GM19351 (cell line): ENCODE results near the gene ATF4.
A peak's percentile ranks its signal among the peaks of the same experiment; 100 is the strongest.

Experiments used
- ATAC-seq: cut with Tn5 transposase; IDR thresholded peaks from one replicate; pipeline ENCODE4 v1.9.1; 2021; ENCODE audit warnings: mild to moderate bottlenecking, moderate library complexity; ENCODE audit not compliant: unreplicated experiment

The ATF4 gene, protein sequence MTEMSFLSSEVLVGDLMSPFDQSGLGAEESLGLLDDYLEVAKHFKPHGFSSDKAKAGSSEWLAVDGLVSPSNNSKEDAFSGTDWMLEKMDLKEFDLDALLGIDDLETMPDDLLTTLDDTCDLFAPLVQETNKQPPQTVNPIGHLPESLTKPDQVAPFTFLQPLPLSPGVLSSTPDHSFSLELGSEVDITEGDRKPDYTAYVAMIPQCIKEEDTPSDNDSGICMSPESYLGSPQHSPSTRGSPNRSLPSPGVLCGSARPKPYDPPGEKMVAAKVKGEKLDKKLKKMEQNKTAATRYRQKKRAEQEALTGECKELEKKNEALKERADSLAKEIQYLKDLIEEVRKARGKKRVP

DNA sequence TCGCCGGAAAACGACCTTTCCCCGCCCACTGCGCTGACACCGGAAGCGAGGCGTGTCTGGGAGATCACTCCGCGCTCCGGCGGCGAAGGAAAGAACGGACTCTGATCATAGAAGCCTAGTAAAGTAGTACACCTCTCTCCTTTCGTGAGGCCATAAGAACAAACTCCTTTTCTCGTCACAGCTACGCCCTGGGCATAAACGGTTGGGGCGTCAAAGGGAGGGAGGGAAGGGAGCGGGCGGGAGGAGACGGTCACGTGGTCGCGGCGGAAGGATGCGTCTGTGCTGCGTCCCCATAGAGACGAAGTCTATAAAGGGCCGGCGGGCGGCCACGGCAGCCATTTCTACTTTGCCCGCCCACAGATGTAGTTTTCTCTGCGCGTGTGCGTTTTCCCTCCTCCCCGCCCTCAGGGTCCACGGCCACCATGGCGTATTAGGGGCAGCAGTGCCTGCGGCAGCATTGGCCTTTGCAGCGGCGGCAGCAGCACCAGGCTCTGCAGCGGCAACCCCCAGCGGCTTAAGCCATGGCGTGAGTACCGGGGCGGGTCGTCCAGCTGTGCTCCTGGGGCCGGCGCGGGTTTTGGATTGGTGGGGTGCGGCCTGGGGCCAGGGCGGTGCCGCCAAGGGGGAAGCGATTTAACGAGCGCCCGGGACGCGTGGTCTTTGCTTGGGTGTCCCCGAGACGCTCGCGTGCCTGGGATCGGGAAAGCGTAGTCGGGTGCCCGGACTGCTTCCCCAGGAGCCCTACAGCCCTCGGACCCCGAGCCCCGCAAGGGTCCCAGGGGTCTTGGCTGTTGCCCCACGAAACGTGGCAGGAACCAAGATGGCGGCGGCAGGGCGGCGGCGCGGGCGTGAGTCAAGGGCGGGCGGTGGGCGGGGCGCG lies at the start of gene ATF4:
Gene ATF4, plus strand, starts transcription at position 337 of the 880 bp plus-strand sequence. CDS start 884 bp downstream, outside the sequence.
- ATAC-seq, result peak; percentile 24

DNA sequence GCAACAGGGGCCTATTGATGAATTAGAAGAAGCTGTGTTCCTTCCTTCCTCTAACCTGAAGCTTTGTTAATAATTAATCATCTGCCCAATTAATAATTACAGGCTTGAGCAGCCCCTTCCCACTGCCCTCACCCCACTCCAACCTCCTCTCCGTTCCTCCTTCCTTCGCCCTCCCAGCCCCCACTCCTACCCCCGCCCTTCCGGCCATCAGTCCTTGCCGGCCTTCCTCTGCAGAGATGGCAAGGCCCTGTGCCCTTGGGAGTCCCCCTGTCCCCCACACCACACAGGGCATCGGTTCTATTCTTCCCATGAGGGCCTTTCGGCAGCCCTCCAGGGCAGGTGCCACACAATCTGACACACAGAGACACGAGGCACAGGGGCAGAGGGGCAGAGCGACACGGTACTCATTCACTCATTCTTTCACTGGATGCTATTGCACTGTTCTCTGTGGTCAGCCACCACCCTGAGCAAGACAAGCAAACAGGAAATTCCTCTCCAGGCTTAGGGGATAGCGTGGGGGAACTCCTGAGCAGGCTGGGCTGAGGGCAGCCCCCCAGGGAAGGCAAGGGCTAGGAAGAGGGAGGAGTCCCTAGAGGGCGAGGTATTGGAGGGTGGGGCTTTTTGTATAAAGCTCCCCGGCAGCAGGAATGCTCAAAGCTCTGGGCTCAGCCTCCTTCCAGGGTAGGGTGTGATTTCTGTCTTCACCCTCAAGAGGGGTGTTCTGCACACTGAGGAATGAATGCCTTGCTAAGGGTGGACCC lies 48.8 kb upstream of the ATF4 start:
- ATAC-seq, result no peak

DNA sequence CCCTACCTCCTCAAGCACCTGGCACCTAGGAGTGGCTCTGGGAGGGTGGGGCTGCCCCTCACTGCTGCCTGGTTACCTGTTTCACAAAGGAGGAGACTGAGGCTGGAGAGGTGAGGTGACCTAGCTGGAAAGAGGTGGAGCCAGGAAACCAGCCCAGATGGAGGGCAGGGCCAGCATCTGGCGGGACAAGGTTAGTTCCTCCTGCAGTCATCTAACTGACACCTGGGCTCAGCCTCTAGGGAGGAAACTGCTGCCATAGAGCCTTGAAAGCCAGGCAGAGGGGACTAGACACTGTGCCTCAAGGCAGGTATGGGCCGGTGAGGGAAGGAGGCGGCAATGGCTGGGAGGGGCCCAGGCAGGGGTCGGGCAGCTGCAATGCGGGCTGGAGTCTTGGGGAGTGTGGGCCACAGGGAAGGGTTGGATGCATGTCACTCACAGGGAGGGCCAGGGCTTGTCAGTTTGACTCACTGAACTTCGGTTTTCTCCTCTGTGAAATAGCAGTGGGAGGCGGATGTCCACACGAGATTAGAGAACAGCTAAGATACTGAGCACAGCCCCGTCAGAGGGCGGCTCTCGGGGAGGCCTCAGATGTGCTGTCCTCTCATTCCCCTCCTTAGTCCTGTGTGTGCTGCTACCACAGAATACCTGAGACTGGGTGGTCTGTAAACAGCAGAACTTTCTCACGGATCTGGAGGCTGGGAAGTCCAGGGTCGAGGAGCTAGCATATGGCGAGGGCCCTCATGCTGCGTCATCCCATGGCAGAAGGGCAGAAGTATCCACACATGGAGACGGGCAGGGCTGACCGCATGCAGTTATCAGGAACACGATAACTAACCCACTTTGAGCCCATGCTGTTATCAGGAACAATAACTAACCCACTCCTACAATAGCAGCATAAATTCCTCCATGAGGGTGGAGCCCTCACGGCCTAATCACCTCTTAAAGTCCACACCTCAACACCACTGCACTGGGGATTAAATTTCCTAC lies 47.5 kb upstream of the ATF4 start:
- ATAC-seq, result no peak

DNA sequence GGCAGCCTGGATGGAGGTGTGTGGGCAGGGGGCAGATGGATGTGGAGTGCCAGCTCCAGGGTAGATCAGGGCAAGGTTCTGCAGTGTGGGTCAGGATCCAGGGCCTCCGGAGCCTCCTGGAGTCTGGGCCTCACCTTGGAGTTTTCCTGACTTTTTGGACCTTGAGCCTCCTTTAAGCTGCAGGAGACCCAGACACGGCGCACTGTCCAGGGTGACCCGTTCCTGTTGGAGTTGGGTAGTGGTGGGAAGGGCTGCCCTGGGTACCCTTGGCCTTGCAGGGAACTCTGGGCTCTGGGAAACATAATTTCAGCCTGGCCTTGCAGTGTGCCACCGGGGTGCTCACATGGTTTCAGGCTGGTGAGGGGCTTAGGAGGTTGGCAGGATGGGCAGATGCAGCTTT lies 46.5 kb upstream of the ATF4 start:
- no peak for ATAC-seq

DNA sequence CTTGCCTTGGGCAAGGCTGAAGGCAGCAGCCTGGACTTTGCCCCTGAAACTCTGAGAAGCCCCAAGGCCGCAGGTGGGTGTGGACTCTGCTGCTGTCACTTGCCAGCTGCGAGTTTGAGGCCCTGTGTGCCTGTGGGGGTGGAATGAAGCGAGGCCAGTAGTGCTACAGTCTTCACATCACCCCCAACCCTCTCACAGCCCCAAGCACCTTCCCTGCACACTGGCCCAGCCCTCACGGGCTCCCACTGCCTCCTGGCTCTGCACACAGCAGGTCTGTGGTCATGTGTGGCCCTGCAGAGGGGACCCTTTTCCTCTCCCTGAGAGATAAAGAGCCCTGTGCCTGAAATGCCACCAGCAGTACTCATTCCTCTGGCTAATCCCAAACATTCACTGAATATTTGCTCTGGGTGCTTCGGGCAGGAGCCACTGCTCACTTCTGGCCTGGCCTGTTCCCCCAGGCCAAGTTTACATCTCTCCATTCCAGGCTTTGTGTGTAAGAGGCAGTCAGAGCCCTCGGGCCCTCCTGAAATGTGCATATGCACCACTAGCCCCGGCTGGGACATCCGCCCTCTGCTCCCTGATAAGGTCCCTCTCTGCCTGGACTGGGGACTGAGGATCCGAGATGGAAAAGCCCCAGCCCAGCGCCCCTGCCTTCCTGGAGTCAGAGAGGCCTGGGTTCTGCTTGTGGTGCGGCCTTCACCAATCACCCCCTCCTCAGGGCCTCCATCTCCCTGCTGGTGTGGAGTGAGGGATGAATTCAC lies 45.8 kb upstream of the ATF4 start:
- ATAC-seq, result no peak

DNA sequence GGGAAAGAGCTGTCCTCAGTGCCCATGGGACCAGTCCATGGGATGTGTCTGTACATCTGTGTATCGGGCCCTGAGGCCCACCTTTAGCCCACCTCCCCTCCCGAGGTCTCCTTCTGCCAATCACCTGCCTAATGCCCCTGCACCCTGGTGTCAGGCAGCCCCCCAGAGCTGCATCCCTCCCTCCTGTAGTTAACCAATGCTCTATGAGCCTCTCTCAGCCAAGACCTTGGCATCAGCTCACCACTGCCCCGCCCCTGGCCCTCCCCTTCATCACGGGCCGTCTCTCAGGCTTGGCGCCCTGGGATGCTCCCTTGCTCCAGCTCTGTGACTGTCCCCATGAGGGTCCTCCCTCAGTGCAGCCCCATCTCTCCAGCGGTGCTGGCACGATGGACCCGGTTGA lies 45.0 kb upstream of the ATF4 start:
- no peak for ATAC-seq

DNA sequence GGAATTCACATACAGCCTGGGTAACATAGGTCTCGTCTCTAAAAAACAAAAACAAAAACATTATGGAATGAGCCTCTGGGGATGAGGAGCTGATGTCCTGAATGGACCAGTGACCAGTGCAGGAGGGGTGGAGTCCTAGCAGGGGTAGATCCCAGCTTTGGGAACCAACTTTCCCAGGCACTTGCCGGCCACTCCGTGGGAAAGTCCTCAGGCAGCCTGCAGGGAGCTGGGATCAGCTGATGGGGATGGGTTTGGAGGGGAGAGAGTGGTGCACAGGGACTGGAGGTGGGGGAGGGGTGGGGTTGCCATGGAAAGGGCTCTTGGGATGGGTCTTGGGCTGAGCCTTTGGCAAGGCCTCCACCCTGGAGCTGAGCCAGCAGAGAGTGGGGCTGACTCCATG lies 44.5 kb upstream of the ATF4 start:
- no peak for ATAC-seq

DNA sequence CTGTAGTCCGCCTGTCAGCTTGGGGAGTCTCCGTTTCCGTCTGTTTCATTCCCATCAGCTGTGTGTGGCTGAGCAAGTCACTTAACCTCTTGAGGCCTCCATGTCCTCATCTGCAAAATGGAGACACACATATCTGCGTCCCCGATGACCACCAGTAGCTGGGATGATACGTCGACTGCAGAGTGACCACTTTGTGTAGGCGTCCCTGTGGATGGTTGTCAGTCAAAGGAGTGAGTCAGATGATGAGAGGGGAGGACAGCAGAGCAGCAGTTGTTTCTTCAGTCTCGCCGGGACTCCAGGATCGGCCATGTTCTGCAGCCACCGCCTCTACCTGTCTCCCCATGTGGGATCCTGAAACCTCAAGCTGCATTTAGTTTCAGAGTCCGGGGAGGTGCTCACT lies 43.7 kb upstream of the ATF4 start:
- ATAC-seq, result no peak

DNA sequence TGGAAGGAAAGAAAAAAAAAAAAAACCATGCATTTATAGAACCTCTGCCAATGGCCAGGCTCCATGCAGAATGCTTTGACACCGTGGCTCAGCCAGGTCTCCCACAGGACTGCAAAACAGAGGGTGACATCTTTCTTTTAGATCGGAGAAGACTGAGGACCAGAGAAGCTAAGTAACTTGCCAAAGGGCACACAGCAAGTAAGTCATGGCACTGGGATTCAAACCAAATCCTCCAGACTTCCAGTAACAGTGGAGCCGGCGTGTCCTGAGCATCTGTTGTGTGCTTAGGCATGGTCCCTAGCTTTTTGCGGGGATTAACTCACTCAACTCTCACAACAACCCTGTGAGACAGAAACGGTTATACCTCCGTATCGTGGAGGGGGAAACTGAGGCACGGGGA lies 42.8 kb upstream of the ATF4 start:
- no peak for ATAC-seq

DNA sequence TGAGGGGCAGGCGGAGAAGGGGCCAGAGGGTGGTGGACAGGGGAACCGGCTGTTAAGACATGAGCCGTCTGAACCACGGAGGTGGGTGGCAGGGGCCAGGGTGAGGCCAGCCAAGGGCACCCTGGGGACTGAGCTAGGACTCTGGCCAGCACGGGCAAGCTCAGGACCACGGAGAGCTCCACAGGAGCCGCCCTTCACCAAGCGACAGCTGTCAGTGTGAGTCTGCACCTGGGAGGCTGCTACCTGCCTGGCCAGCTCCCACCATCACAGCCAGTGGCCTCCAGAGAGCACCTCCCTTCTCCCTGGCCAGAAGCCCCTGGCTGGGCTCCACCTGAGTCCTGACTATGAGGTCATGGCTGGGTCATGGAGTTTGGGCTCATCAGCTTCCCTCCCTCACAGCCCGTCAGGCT lies 41.9 kb upstream of the ATF4 start:
- no peak for ATAC-seq

DNA sequence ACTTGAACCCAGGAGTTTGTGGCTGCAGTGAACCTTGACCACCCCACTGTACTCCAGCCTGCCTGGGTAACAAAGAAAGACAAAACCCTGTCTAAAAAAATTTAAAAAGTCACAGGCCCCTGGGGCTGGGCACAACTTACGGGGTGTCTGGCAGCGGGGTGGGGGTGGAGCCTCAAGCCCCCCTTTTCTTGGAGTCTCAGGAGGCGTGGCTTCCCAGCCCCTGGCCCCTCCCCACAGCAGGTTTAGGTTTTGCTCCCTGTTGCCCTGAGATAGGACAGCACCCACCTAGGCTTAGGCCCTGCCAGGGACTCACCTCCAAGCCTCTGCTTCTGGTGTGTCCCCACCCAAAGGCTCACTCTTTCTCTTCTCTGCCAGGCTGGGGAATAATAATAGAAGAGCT lies 41.1 kb upstream of the ATF4 start:
- no peak for ATAC-seq

DNA sequence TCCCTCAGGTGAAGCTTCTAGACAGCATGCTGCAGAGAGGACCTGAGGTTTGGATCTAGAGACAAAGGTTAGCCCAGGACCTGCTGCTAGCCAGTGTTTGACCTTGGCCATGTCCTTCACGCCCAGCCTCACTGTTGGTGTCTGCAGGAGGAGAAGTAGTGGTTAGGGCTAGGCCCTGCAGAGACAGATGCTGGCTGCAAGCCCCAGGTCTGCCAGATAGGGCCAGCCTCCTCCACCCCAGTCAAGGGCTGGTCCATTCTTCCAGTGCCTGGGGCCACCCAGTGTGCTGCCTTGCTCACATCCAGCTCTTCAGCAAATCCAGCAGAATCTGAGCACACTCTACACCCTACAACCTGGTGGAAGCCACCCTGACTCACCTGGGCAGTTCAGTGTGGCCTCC lies 39.8 kb upstream of the ATF4 start:
- ATAC-seq, result no peak

DNA sequence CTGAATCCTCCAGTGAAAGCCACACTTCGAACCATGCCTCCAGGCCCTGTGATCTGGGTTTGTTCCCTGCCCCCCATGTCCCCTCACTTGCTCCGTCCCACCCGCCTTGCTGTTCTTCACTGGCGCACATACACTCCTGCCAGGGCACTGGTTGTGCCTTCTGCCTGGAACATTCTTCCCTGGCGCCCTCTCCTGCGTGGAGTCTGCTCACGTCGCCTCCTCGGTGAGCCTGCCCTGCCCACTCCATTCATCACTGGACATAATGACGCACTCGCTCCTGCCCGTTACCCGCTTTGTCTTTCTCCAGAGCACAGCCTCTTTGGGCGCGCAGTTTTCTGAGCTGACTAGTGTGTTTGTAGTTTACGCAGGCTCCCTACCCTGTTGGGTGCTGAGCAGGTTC lies 39.3 kb upstream of the ATF4 start:
- no peak for ATAC-seq

DNA sequence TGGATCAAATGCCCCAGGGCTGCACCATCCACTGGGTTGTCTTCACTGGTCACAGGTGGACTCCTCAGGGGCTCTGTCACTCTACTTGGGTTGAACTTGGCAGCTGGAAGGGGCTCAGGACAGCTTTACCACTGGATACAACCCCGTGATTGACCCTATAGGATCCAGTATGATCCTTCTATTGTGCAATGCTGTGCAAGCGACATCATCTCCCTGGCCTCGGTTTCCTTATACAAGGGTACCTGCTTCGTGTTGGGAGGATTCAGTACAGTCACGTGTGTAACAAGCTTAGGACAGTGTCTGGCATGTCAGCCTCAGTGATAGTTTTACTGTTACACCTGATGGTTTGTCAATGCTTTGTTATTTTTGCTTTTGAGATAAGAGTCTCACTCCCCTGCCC lies 38.8 kb upstream of the ATF4 start:
- ATAC-seq, result no peak

DNA sequence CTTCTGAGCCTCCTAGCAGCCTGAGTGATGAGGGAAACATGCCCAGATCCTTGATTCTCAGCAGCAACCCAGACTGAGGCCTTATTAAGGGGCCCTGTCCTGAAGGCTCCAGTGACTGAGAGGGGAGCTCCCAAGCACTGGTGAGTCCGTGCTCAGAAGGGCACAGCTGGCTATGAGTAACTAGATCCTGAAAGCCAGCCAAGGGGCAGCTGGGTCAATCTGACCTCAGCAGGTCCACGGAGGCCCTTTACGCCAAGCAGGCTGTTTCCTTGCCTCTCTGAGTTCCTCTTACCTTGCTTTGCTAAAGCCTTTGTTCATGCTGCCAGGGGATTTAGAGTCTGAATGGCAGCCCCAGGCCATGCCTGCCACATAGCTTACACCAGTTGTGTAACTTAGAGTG lies 37.6 kb upstream of the ATF4 start:
- ATAC-seq, result no peak

DNA sequence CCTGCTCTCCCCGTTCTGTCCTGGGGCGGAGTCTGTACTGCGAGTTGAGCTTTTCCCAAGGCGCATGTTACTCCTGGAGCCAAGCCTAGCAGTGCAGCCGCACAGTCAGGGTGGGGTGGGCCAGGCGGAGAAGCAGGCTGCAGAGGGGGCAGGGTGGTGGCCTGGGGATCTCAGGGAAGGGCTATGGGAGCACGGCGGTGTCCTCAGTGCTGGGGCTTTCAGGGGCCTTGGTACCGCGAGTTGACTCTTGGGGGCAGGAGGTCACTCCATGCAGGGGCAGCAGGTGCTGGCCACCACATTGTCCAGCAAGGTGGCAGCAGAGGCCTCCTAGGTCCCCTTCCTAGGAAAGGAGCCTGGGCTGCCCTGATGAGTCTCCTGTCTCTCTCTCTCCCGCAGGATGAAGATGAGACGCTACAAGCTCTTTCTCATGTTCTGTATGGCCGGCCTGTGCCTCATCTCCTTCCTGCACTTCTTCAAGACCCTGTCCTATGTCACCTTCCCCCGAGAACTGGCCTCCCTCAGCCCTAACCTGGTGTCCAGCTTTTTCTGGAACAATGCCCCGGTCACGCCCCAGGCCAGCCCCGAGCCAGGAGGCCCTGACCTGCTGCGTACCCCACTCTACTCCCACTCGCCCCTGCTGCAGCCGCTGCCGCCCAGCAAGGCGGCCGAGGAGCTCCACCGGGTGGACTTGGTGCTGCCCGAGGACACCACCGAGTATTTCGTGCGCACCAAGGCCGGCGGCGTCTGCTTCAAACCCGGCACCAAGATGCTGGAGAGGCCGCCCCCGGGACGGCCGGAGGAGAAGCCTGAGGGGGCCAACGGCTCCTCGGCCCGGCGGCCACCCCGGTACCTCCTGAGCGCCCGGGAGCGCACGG lies 33.2 kb upstream of the ATF4 start:
- no peak for ATAC-seq

DNA sequence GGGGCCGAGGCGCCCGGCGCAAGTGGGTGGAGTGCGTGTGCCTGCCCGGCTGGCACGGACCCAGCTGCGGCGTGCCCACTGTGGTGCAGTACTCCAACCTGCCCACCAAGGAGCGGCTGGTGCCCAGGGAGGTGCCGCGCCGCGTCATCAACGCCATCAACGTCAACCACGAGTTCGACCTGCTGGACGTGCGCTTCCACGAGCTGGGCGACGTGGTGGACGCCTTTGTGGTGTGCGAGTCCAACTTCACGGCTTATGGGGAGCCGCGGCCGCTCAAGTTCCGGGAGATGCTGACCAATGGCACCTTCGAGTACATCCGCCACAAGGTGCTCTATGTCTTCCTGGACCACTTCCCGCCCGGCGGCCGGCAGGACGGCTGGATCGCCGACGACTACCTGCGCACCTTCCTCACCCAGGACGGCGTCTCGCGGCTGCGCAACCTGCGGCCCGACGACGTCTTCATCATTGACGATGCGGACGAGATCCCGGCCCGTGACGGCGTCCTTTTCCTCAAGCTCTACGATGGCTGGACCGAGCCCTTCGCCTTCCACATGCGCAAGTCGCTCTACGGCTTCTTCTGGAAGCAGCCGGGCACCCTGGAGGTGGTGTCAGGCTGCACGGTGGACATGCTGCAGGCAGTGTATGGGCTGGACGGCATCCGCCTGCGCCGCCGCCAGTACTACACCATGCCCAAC lies 32.4 kb upstream of the ATF4 start:
- no peak for ATAC-seq

DNA sequence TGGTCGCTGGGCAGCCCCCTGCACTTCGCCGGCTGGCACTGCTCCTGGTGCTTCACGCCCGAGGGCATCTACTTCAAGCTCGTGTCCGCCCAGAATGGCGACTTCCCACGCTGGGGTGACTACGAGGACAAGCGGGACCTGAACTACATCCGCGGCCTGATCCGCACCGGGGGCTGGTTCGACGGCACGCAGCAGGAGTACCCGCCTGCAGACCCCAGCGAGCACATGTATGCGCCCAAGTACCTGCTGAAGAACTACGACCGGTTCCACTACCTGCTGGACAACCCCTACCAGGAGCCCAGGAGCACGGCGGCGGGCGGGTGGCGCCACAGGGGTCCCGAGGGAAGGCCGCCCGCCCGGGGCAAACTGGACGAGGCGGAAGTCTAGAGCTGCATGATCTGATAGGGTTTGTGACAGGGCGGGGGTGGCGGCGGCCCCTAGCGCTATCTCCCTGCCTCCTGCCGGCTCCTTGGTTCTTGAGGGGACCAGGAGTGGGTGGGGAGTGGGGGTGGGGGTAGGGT lies 31.7 kb upstream of the ATF4 start:
- ATAC-seq, result no peak
